Heart left ventricle (tissue), 13 donors: ENCODE measurements around the gene MRNIP.

Experiments
- POLR2A ChIP-seq, 2 donors: fragments of 450-650 bp; IDR thresholded peaks; one replicate each; pipeline ENCODE4 v1.6.1; 2017; ENCODE audit warnings: antibody characterized with exemption in 2 of 2, mild to moderate bottlenecking in 2 of 2, moderate library complexity in 2 of 2
- TF ChIP-seq, protein P1 (sequence below), 12 donors: fragments of 200-600 bp; sonication (generic) in 4 of 12; IDR thresholded peaks; one replicate each; pipeline versions ENCODE4 v1.5.0 to v1.8.0; 2018 to 2022; ENCODE audit warnings: antibody characterized with exemption in 12 of 12, mild to moderate bottlenecking in 5 of 12
- donor health status: ischemic (EF 13 %, LVEDD 7.1; RV severe dilation, severe dysfunction).
- donor health status: DM: no; HTN: yes; CAD: no.
- donor health status: DM: no; HTN: no; CAD: no.
- donor health status: ischemic (EF 25% LVEDD 6.9; RV normal size, moderate dysfunction).
- donor health status: ischemic (EF 25% LVEDD 5.7; RV mildly dilated, moderate dysfunction).
- donor health status: ischemic (EF 35%, LVEDD 5.7; RV mildly dilated, moderate dysfunction).
- donor health status: nonischemic (EF 11% LVEDD 7.7; RV severe dilation, severe dysfunction).
- donor health status: DM: yes; HTN: yes; CAD: no.
- donor health status: PGD.
- donor health status: ischemic (EF 29% LVEDD 5.4; RV normal size, mild dysfunction).
- donor health status: nonischemic (EF 23%, LVEDD 6.1; RV moderate dilation, normal function).

DNA sequence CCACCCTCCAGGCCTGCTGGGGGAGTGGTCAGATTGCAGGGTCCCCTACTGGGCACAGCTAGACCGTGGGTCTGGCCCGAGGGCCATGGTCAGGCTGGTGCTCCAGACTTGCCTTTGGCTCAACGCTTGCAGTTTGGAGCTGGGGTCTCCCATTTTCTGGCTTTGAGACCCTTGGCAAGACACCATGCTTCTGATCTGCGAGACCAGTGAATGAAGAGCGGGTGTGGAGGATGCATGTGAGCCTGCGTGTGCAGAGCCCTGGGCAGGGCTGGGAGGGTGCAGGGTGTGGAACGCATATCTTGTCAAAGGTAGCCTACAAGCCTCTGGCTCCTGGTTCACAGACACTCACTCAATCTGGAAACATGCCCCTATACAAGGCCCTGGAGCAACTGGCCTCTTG is 6.1 kb upstream of the MRNIP start:
- TF ChIP-seq, protein P1, sequence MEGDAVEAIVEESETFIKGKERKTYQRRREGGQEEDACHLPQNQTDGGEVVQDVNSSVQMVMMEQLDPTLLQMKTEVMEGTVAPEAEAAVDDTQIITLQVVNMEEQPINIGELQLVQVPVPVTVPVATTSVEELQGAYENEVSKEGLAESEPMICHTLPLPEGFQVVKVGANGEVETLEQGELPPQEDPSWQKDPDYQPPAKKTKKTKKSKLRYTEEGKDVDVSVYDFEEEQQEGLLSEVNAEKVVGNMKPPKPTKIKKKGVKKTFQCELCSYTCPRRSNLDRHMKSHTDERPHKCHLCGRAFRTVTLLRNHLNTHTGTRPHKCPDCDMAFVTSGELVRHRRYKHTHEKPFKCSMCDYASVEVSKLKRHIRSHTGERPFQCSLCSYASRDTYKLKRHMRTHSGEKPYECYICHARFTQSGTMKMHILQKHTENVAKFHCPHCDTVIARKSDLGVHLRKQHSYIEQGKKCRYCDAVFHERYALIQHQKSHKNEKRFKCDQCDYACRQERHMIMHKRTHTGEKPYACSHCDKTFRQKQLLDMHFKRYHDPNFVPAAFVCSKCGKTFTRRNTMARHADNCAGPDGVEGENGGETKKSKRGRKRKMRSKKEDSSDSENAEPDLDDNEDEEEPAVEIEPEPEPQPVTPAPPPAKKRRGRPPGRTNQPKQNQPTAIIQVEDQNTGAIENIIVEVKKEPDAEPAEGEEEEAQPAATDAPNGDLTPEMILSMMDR (IDR thresholded peaks at IDR 0.05): no peak
- TF ChIP-seq POLR2A (IDR thresholded peaks at IDR 0.05): no peak
